HG03432 (cell line): ENCODE data around the gene AOC3.
"Not testable (repeated sequence)": the region's sequence is repeated elsewhere in the genome, so short reads cannot be mapped to it uniquely, and the experiment has no call there.

Experiments
- ATAC-seq: cut with Tn5 transposase; IDR thresholded peaks from one replicate; pipeline ENCODE4 v1.9.1; 2021; ENCODE audit warnings: mild to moderate bottlenecking, moderate library complexity; ENCODE audit not compliant: unreplicated experiment

The AOC3 gene

DNA sequence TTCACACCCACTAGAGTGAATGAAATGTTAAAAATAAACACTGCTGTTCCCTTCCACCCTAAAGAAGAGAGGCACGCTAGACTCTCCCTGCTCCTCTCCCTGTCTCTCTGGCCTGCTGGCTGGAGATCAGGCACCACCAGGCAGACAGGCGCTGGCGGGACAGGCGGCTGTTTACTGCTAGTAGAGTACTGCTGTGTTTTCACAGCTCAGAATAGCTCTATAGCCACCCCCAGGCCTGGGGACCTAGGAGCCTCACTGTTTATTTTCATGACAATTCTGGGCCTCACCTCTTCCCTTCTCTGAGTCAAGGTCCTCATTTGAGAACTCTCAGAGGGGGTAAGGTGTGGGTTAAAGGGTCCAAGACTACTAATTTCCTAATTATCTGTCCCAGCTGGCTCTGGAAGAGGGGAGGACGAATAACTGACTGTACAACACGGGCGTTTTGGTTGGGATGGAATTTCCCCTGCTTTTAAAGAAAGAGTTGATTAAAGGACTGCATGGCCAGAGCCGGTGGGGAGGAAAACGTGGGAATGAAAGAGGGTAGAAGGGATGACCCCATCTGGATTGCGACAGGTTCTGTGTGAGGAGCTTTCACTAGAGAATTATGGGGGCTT, 40.6 kb downstream of the AOC3 start:
- ATAC-seq = no peak

DNA sequence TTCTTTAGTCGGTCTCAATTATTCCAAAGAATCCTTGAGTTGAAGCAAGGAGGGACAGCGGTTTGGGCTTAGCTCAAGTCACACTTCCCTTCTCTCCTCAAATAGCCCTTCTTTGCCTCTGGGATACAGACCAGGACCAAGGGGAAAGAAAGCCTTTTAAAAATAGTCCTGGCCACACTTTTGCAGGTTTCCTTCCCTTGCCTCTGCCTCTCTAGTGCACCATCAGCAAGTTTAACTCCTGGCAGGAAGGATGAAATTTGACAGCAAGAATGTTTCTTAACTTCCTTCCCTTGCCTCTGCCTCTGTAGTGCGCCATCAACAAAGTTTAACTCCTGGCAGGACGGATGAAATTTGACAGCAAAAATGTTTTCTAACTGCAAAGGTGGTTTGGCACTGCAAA, 42.4 kb downstream of the AOC3 start:
- no peak for ATAC-seq

DNA sequence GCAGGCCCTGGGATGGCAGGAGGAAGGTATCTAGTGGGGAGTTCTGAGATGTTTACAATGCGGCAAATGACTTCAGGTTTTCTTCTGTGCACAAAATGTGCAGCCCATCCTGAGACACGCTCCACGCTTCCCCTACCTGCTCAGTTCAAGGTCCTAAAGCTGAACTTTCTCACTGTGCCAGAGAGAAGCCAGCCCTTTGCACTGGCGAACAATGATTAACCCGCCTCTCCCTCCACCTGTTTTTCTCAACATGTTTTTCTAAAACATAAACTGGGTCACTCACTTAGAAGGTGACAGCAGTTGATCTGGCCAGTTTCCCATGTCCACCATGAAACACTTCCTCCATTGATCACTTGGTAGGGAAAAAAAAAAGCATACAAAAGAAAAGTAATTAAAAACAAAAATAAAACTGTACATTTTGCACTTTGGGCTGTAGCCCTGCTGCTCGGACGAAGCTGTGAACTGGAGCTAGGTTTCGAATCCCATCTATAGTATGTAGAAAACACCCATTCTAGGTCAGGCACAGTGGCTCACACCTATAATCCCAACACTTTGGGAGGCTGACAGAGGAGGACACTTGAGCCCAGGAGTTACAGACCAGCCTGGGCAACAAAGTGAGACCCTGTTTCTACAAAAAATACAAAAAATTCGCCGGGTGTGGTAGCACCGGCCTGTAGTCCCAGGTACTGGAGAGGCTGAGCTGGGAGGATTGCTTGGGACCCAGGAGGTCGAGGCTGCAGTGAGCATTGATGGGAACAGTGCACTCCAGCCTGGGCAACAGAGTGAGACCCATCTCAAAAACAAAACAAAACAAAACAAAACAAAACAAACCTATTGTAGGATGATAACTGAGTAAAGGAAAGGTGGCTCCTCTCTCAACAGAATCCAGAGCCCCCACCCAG, 43.5 kb downstream of the AOC3 start:
- ATAC-seq = no peak

DNA sequence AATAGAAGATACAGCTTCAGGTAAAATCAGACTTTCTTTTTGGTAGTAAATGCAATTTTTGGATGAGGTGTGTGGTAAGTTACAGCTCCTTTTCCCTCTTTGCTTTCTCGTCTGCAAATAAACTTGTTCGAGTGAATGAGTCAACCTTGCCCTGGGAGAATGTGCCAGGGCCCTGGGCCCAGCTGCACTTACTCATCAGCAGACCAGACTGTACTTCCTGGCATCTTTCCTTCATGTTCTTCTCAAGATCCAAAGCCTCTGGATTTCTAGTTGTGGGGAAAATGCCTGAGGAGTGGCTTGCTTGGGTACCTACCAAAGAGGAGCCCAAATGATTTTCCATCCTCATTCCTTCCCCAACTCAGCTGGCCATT, 44.2 kb downstream of the AOC3 start:
- ATAC-seq = no peak

DNA sequence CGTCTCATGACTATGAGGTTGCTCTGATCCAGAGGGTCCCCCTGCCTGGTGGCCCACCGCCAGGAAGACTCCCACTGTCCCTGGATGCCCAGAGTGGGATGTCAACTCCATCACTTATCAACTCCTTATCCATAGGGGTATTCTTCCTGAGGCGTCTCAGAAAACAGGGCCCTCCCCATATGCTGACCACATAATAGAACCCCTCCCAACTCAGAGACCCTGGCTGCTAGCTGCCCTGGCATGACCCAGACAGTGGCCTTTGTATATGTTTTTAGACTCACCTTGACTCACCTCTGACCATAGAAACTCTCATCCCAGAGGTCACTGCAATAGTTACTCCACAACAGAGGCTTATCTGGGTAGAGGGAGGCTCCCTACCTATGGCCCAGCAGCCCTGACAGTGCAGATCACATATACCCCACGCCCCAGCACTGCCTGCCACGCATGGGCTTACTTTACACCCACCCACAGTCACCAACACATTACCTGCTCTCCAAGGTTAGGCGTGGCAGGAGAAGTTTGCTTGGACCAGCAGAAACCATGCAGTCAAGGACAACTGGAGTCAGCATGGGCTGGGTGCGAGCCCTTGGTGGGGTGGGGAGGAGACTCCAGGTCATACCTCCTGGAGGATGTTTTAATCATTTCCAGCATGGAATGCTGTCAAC, 47.3 kb downstream of the AOC3 start:
- ATAC-seq = no peak

DNA sequence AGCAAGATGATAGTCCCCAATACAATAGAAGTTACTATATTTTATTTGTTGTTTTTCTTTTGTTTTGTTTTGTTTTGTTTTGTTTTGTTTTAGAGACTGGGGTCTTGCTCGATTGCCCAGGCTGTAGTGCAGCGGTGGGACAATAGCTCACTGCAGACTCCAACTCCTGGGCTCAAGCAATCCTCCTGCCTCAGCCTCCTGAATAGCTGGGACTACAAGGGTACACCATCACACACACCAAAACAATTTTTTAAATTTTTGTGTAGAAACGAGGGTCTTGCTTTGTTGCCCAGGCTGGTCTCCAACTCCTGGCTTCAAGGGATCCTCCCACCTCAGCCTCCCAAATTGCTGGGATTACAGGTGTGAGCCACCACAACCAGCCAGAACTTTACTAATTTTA, 49.0 kb downstream of the AOC3 start:
- ATAC-seq = not testable (repeated sequence)

DNA sequence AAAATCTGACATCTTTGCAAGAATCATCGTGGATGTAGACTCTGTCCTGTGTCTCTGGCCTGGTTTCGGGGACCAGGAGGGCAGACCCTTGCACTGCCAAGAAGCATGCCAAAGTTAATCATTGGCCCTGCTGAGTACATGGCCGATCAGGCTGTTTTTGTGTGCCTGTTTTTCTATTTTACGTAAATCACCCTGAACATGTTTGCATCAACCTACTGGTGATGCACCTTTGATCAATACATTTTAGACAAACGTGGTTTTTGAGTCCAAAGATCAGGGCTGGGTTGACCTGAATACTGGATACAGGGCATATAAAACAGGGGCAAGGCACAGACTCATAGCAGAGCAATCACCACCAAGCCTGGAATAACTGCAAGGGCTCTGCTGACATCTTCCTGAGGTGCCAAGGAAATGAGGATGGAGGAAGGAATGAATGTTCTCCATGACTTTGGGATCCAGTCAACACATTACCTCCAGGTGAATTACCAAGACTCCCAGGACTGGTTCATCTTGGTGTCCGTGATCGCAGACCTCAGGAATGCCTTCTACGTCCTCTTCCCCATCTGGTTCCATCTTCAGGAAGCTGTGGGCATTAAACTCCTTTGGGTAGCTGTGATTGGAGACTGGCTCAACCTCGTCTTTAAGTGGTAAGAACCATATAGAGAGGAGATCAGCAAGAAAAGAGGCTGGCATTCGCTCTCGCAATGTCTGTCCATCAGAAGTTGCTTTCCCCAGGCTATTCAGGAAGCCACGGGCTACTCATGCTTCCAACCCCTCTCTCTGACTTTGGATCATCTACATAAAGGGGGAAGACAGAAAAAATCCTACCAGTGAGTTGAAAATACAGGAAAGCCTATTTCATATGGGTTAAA, 49.7 kb downstream of the AOC3 start, which contains the start of gene G6PC1:
G6PC1 (plus strand) TSS at position 340 of the 872 bp plus-strand sequence; CDS start at position 418, 78 bp downstream.
- ATAC-seq = no peak

DNA sequence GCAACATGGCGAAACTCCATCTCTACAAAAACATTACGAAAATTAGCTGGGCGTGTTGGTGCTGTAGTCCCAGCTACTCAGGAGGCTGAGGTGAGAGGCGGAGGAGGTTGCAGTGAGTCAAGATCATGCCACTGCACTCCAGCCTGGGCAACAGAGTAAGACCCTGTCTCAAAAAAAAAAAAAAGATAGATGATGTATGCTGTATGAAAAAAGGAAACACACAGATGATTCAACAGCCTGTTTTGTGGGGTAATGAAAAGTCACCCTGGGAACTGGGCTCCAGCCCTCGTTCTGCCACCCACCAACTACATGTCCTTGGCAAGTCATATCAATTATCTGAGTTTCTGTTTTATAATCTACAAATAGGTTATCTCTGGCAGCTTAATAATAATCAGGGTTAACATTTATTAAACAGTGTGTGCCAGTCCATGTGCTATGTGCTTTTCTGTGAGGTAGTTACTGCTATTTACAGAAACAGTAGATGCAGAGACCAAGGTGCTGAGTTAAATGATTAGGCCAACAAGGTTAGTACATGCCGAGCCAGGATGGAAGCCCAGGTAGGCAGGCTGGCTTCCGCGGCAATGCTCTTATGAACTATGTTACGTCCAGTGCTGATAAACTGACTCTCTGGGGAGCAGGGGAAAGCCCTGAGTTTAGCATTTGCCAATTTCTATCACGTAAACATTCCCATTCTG, 50.7 kb downstream of the AOC3 start:
- no peak for ATAC-seq

DNA sequence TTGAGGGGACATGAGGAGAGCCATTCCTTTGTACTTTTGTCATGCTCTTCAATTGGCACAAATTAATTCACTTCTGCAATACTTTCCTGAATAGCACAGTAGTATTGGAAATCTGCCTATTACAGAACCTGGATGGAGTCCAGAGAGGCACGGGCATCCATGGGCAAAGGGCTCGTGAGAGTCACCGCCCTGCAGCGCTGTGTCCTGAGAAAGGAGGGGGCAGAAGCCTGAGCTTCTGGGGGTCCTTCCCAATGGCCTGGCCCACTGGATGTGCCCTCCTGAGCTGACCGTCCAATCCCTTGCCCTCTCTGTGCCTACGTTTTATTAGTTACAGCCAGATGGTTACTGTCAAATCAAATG, 53.1 kb downstream of the AOC3 start:
- no peak for ATAC-seq

DNA sequence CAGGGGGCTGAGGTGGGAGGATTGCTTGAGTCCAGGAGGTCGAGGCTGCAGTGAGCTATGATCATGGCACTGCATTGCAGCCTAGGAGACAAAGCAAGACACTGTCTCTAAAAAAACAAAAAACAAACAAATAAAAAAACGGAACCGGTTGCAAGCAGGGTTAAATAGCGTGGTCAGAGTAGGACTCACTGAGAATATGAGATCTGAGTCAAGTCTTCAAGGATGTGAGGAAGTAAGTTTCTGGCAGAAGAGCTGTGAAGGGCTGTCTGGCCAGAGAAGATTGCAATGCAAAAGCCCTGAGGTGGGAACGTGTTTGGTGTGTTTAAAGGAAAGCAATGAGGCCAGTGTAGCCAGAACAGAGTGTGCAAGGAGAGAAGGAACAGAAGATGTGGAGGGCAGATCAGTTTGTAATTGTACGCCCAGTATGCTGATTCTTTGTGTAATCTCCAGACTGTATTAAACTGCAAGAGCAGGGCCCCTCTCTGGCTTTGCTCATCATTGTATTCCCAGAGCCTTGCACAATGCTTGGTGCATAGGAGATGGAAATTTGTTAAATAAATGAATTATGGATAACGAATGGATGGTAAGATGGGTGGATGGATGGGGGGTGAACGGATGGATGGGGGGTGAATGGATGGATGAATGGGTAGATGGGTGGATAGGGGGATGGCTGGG, 55.9 kb downstream of the AOC3 start:
- ATAC-seq = no peak
